Lung (tissue), 12 donors: ENCODE measurements around the gene FGF4. TPM values are rescaled to one million over a fixed set of nuclear protein-coding genes. Genes with fewer than 3 reads are reported as not detected.

ENCODE experiments used
- ATAC-seq: fragments of 200-7000 bp; cut with Tn5 transposase; one replicate; pipeline ENCODE4 v1.9.1; 2020; ENCODE audit warnings: moderate number of reproducible peaks; ENCODE audit not compliant: insufficient read depth, low FRiP score
- DNase-seq, 3 donors: peaks; one replicate each; pipeline ENCODE4 v3.0.0-alpha.2; 2013 to 2017
- H3K27ac ChIP-seq, 2 donors: one replicate each; pipeline ENCODE4 v1.5.1; 2013; ENCODE audit warnings: mild to moderate bottlenecking in 2 of 2, moderate library complexity in 2 of 2, control low read depth in 1 of 2, inconsistent platforms in 1 of 2, low read depth in 1 of 2, low read length in 1 of 2
- H3K27me3 ChIP-seq, 3 donors: one replicate each; pipeline ENCODE4 v1.5.1; 2013; ENCODE audit warnings: low read length in 2 of 3; ENCODE audit not compliant: control insufficient read depth in 3 of 3, insufficient read depth in 3 of 3
- H3K36me3 ChIP-seq, 4 donors: one replicate each; pipeline ENCODE4 v1.5.1; 2013; ENCODE audit warnings: low read length in 4 of 4, mild to moderate bottlenecking in 1 of 4, moderate library complexity in 1 of 4; ENCODE audit not compliant: control insufficient read depth in 4 of 4, insufficient read depth in 4 of 4
- H3K4me1 ChIP-seq, 5 donors: one replicate each; pipeline ENCODE4 v1.5.1; 2013; ENCODE audit warnings: low read length in 5 of 5, mild to moderate bottlenecking in 2 of 5, moderate library complexity in 1 of 5; ENCODE audit not compliant: control insufficient read depth in 5 of 5, insufficient read depth in 5 of 5
- H3K4me3 ChIP-seq: one replicate; pipeline ENCODE4 v1.5.1; 2013; ENCODE audit warnings: mild to moderate bottlenecking, control low read depth, moderate library complexity
- H3K9ac ChIP-seq, 2 donors: one replicate each; pipeline ENCODE4 v1.5.1; 2013; ENCODE audit warnings: low read length in 2 of 2, control low read depth in 1 of 2; ENCODE audit not compliant: insufficient read depth in 1 of 2
- H3K9me3 ChIP-seq, 4 donors: one replicate each; pipeline ENCODE4 v1.5.1; 2013; ENCODE audit warnings: low read length in 3 of 4, mild to moderate bottlenecking in 1 of 4, moderate library complexity in 1 of 4; ENCODE audit not compliant: control insufficient read depth in 4 of 4, insufficient read depth in 3 of 4
- WGBS, 2 donors: extraction: QIAGEN DNeasy Blood & Tissue Kit; methylation state at CpG; one replicate each; pipeline ENCODE4 v1.1.7; 2013; 5-methylcytosine and 5-hydroxymethylcytosine counted together
- polyA plus RNA-seq, 2 donors: library from polyadenylated mRNA; stranded (reverse); fragments of 200-250 nt; gene quantifications; one replicate each; pipeline ENCODE4 v1.2.1, GENCODE V29; 2013
- total RNA-seq, 2 donors: library from RNA; depleted of rRNA in 1 of 2; stranded (reverse); fragments of >200 nt in 1 of 2; gene quantifications; one replicate each; pipeline ENCODE4 v1.2.1, GENCODE V29; 2014 to 2021
- TF ChIP-seq, protein P1 (sequence below): IDR thresholded peaks from 2 replicates; pipeline ENCODE4 v1.5.1; 2012; ENCODE audit warnings: mild to moderate bottlenecking; ENCODE audit errors: control extremely low read depth, extremely low read depth
- donor health status: control.
- donor health status: control.
- donor health status: Bipolar disorder and iron deficiency.
- donor health status: healthy.
- donor health status: DM: yes; HTN: yes; CAD: no.

FGF4 gene
- total and polyA plus RNA-seq, 4 donors, result not detected

DNA sequence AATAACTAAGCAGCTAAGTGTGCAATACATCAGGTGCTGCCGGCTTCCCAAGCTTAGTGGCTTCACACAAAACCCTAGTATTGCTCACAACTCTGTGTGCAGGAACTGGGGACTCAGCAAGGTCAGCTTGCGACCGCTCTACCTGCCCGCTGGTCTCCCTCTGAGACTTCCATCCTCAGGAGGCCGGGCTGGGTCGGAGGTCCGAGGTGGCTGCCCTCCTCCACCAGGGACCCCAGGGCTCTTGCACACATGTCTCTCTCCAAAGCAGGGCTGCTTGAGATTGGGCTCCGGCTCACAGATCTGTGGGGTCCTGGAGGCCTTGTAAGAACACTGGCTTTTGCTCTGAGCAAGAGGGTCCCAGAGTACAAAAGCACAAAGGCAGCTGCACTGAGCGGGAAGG is 45.9 kb downstream of the FGF4 start:
- Histone ChIP-seq H3K27me3 (peaks cover 0 to 2% (median 0%) of the 10 kb centered on the region in 3 donors), H3K4me1 (no peaks in the 10 kb centered on the region), H3K36me3 (no peaks in the 10 kb centered on the region), H3K9me3 (peaks cover 0 to 8% (median 0%) of the 10 kb centered on the region in 4 donors), H3K27ac (no peak overlapping the region), H3K9ac (no peak overlapping the region), H3K4me3 (no peak overlapping the region)
- 88 to 90% methylated on average over 9 of the region's 9 CpGs for WGBS, 2 donors
- ATAC-seq (no peak), DNase-seq (no peak)
- TF ChIP-seq, protein P1, sequence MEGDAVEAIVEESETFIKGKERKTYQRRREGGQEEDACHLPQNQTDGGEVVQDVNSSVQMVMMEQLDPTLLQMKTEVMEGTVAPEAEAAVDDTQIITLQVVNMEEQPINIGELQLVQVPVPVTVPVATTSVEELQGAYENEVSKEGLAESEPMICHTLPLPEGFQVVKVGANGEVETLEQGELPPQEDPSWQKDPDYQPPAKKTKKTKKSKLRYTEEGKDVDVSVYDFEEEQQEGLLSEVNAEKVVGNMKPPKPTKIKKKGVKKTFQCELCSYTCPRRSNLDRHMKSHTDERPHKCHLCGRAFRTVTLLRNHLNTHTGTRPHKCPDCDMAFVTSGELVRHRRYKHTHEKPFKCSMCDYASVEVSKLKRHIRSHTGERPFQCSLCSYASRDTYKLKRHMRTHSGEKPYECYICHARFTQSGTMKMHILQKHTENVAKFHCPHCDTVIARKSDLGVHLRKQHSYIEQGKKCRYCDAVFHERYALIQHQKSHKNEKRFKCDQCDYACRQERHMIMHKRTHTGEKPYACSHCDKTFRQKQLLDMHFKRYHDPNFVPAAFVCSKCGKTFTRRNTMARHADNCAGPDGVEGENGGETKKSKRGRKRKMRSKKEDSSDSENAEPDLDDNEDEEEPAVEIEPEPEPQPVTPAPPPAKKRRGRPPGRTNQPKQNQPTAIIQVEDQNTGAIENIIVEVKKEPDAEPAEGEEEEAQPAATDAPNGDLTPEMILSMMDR, result no peak

DNA sequence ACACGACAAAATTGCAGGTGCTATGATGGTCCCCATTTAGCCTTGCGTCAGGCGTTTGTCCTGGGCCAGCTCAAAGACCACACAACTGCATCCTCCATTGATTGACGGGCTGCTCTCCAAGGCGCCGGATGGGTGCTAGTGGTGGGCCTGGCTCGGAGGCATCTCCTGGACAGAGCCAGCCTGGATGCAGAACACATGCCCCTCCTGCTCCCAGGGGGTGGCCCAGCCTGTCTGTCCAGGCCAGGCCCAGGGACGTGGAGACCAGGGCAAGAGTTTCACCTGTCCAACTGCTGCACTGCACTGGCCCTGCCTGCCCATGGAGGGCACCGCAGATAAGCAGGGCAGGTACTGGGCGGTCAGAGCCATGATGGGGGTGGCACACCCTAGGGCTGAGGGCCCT is 47.9 kb downstream of the FGF4 start:
- 86 to 90% methylated on average over 10 of the region's 10 CpGs for WGBS, 2 donors
- Histone ChIP-seq H3K4me3 (no peak overlapping the region), H3K27ac (no peak overlapping the region), H3K36me3 (no peaks in the 10 kb centered on the region), H3K9ac (no peak overlapping the region), H3K9me3 (peaks cover 0 to 2% (median 0%) of the 10 kb centered on the region in 4 donors), H3K4me1 (no peaks in the 10 kb centered on the region), H3K27me3 (peaks cover 0 to 2% (median 0%) of the 10 kb centered on the region in 3 donors)
- TF ChIP-seq, protein P1, result no peak
- ATAC-seq, result no peak
- DNase-seq, result no peak

DNA sequence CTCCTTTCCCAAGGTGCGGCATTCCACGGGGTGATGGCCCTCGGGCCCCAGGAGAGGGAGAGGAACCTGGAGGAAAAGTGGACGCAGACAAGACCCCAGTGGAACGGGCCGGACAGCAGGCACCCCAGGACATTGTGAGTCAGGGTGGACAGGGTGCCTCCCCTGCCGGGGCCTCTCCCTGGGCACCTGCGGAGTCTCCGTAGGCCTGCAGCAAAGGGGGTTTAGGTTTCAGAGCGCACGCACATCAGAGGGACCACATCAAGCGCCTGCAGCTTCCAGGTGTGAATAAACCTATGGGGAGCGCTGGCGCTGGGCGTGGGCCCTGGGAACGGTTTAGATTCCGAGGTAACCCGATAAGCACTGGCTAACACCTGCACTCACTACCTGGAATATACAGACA is 48.7 kb downstream of the FGF4 start:
- Histone ChIP-seq H3K27ac (no peak overlapping the region), H3K9ac (no peak overlapping the region), H3K9me3 (peaks cover 0 to 2% (median 0%) of the 10 kb centered on the region in 4 donors), H3K36me3 (no peaks in the 10 kb centered on the region), H3K27me3 (peaks cover 0 to 6% (median 3%) of the 10 kb centered on the region in 3 donors), H3K4me1 (no peaks in the 10 kb centered on the region), H3K4me3 (no peak overlapping the region)
- TF ChIP-seq, protein P1, result no peak
- no peak for DNase-seq
- WGBS, 2 donors, result 55 to 56% methylated on average over 18 of the region's 18 CpGs
- ATAC-seq, result no peak

DNA sequence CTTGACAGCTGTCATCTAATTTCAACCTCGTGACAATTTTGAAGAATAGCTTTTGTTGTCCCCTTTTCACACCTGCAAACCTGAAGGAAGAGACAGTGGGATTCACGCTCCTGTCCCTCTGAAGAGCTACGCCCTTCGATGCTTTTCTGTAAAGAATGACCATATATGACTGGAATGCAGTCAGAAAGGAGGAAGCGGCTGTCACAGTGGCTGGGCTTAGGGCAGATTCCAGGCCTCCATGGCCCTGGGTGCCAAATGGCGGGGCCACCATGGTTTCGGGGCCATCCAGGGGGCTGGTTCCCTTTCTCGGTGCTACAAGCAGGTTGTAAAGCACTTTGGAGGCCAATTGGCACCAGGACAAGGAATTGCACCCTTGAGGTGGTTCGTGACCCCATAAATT is 49.1 kb downstream of the FGF4 start:
- no peak overlapping the region for H3K4me3 ChIP-seq
- peaks cover 0 to 8% (median 5%) of the 10 kb centered on the region in 3 donors for H3K27me3 ChIP-seq
- H3K9ac ChIP-seq, result no peak overlapping the region
- DNase-seq (no peak), ATAC-seq (no peak)
- peaks cover 0 to 2% (median 0%) of the 10 kb centered on the region in 4 donors for H3K9me3 ChIP-seq
- no peak overlapping the region for H3K27ac ChIP-seq
- 46 to 51% methylated on average over 9 of the region's 9 CpGs for WGBS, 2 donors
- H3K4me1 ChIP-seq, result no peaks in the 10 kb centered on the region
- no peaks in the 10 kb centered on the region for H3K36me3 ChIP-seq
- TF ChIP-seq, protein P1, result no peak
